Panc1 (cell line): ENCODE measurements around the gene TMEM150B. TPM values are rescaled to one million over a fixed set of nuclear protein-coding genes. Genes with fewer than 3 reads are reported as not detected.

Source experiments
- ATAC-seq: fragments of 200-7000 bp; cut with Tn5 transposase; 2 replicates; pipeline ENCODE4 v1.9.1; 2020; ENCODE audit warnings: mild to moderate bottlenecking, moderate library complexity
- BruUV-seq: library from RNA; stranded (reverse); fragments of 400-500 nt; replicated peaks from 2 replicates; lab custom pipeline; 2021; lab: Mats Ljungman, UMichigan
- CTCF ChIA-PET: fragments of 300-600 bp; sonication (Branson Sonifier 250); formaldehyde crosslinking; loops from one replicate; lab custom pipeline; 2022; ENCODE audit warnings: antibody characterized with exemption; lab: Charles Lee
- POLR2A ChIA-PET: fragments of 300-600 bp; sonication (Branson Sonifier 250); formaldehyde crosslinking; loops from one replicate; lab custom pipeline; 2022; ENCODE audit warnings: antibody characterized with exemption; lab: Charles Lee
- DNase-seq: peaks from one replicate; pipeline ENCODE4 v3.0.0-alpha.2; 2010; ENCODE audit warnings: low read depth, low spot score
- H3K27ac ChIP-seq: 2 replicates; pipeline ENCODE4 v1.5.1; 2011; ENCODE audit warnings: mild to moderate bottlenecking, low read length, inconsistent platforms
- H3K27me3 ChIP-seq: fragments of 200-500 bp; sonication (Bioruptor generic); 2 replicates; pipeline ENCODE4 v1.6.0; 2014; ENCODE audit warnings: low read length, inconsistent platforms; ENCODE audit not compliant: control insufficient read depth, insufficient read depth
- H3K36me3 ChIP-seq: fragments of 200-500 bp; sonication (Bioruptor generic); 2 replicates; pipeline ENCODE4 v1.5.1; 2014; ENCODE audit warnings: inconsistent platforms, mild to moderate bottlenecking, low read length, moderate library complexity; ENCODE audit not compliant: control insufficient read depth, insufficient read depth
- H3K4me1 ChIP-seq: 2 replicates; pipeline ENCODE4 v1.5.1; 2011; ENCODE audit warnings: inconsistent platforms, mild to moderate bottlenecking, low read length, moderate library complexity; ENCODE audit not compliant: control insufficient read depth, insufficient read depth
- H3K4me3 ChIP-seq, 2 experiments: 2 replicates each; pipeline ENCODE4 v1.5.1; 2011 to 2012; ENCODE audit warnings: low read depth in 2 of 2, low read length in 2 of 2, mild to moderate bottlenecking in 2 of 2, inconsistent platforms in 1 of 2, moderate library complexity in 1 of 2
- H3K9me3 ChIP-seq: fragments of 200-500 bp; sonication (Bioruptor generic); 2 replicates; pipeline ENCODE4 v1.5.1; 2014; ENCODE audit warnings: low read depth, mild to moderate bottlenecking, inconsistent platforms, low read length, moderate library complexity; ENCODE audit not compliant: control insufficient read depth, insufficient read depth
- CTCF ChIP-seq: fragments of 450-650 bp; IDR thresholded peaks from 2 replicates; pipeline ENCODE4 v1.5.1; 2017; ENCODE audit warnings: mild to moderate bottlenecking
- POLR2AphosphoS5 ChIP-seq: IDR thresholded peaks from 2 replicates; pipeline ENCODE4 v1.6.1; 2012; ENCODE audit warnings: mild to moderate bottlenecking, low read depth, low read length, moderate library complexity
- REST ChIP-seq, 2 experiments: IDR thresholded peaks; 2 replicates each; pipeline ENCODE4 v1.6.1; 2011 to 2012; ENCODE audit warnings: low read depth in 2 of 2, control low read depth in 1 of 2, low read length in 1 of 2, mild to moderate bottlenecking in 1 of 2, moderate library complexity in 1 of 2; ENCODE audit not compliant: insufficient read depth in 1 of 2
- SIN3A ChIP-seq: IDR thresholded peaks from 2 replicates; pipeline ENCODE4 v1.6.1; 2012; ENCODE audit warnings: low read depth, mild to moderate bottlenecking, low read length, moderate library complexity, borderline replicate concordance; ENCODE audit not compliant: insufficient read depth
- TCF7L2 ChIP-seq: IDR thresholded peaks from 2 replicates; pipeline ENCODE4 v1.6.1; 2011; ENCODE audit warnings: mild to moderate bottlenecking, low read depth, low read length, inconsistent platforms
- in situ Hi-C: cut with HindIII; loops from 2 replicates; pipeline ENCODE4 v1.10.0; 2016; ENCODE audit warnings: low sequenced_read_pairs, low pct_unique_long_range_greater_than_20kb
- intact Hi-C: fragments of 100-400 bp; cut with micrococcal nuclease; formaldehyde crosslinking; loops from one replicate; pipeline ENCODE4 v1.10.0; 2022; ENCODE audit not compliant: unreplicated experiment
- total RNA-seq: library from RNA; stranded (reverse); gene quantifications from one replicate; pipeline ENCODE4 v1.2.1, GENCODE V29; 2021; ENCODE audit not compliant: unreplicated experiment

The TMEM150B gene
- total RNA-seq, 1 experiment from 2014 or later = not detected

- no TSS peak for BruUV-seq
- in situ Hi-C loops = no loop called here
- no peak overlapping the region for H3K27ac ChIP-seq
- no peak overlapping the region for H3K4me3 ChIP-seq
- POLR2A ChIA-PET = interaction anchor here (0.6 kb wide), 1 partner anchor 21 kb away, joined by 3 read pairs; no protein-coding TSS in a partner anchor
- intact Hi-C loops = no loop called here
- no peaks in the 10 kb centered on the region for H3K9me3 ChIP-seq
- TF ChIP-seq TCF7L2 (no peak), CTCF (no peak), POLR2AphosphoS5 (no peak), SIN3A (no peak), REST (IDR thresholded peaks at IDR 0.05; ENCODE audit: insufficient read depth in 1 of 2, low read depth in 2 of 2, low read length in 1 of 2) (no peak)
- CTCF ChIA-PET = no interaction called here
- H3K4me1 ChIP-seq = no peaks in the 10 kb centered on the region
- DNase-seq = no peak
- H3K36me3 ChIP-seq = no peaks in the 10 kb centered on the region
- H3K27me3 ChIP-seq = no peaks in the 10 kb centered on the region
- no peak for ATAC-seq
These were observed 8.5 kb downstream of the TMEM150B start for GRCh38 chr19:55316646-55317045.

GRCh38 chr19:55315956-55316525 lies 9.1 kb downstream of the TMEM150B start:
- Histone ChIP-seq H3K27ac (no peak overlapping the region), H3K9me3 (no peaks in the 10 kb centered on the region), H3K36me3 (no peaks in the 10 kb centered on the region), H3K27me3 (no peaks in the 10 kb centered on the region), H3K4me1 (no peaks in the 10 kb centered on the region), H3K4me3 (no peak overlapping the region)
- in situ Hi-C loops (no loop called here), intact Hi-C loops (no loop called here)
- TF ChIP-seq SIN3A (no peak), POLR2AphosphoS5 (no peak), TCF7L2 (no peak)
- ChIA-PET CTCF (no interaction called here), POLR2A (interaction anchor here (0.6 kb wide), 1 partner anchor 58 kb away, joined by 3 read pairs; no protein-coding TSS in a partner anchor)
- no TSS peak for BruUV-seq
- DNase-seq = no peak
- ATAC-seq = no peak

GRCh38 chr19:55314396-55314795 lies 10.7 kb downstream of the TMEM150B start:
- DNase-seq (no peak), ATAC-seq (no peak)
- Histone ChIP-seq H3K27me3 (no peaks in the 10 kb centered on the region), H3K4me3 (no peak overlapping the region), H3K27ac (no peak overlapping the region), H3K36me3 (no peaks in the 10 kb centered on the region), H3K4me1 (no peaks in the 10 kb centered on the region), H3K9me3 (no peaks in the 10 kb centered on the region)
- in situ Hi-C loops = no loop called here
- TF ChIP-seq CTCF (no peak), REST (IDR thresholded peaks at IDR 0.05; ENCODE audit: insufficient read depth in 1 of 2, low read depth in 2 of 2, low read length in 1 of 2) (no peak), TCF7L2 (no peak), POLR2AphosphoS5 (no peak), SIN3A (no peak)
- intact Hi-C loops = no loop called here
- BruUV-seq = no TSS peak
- ChIA-PET CTCF (no interaction called here), POLR2A (no interaction called here)
